ENCODE results near the gene SBNO1. TPM values are rescaled to one million over a fixed set of nuclear protein-coding genes. Genes with fewer than 3 reads are reported as not detected.
"Not testable (repeated sequence)": the region's sequence is repeated elsewhere in the genome, so short reads cannot be mapped to it uniquely, and the experiment has no call there.

The SBNO1 gene
- total RNA-seq, 1 experiment from 2014 or later, result 58.6 TPM

DNA sequence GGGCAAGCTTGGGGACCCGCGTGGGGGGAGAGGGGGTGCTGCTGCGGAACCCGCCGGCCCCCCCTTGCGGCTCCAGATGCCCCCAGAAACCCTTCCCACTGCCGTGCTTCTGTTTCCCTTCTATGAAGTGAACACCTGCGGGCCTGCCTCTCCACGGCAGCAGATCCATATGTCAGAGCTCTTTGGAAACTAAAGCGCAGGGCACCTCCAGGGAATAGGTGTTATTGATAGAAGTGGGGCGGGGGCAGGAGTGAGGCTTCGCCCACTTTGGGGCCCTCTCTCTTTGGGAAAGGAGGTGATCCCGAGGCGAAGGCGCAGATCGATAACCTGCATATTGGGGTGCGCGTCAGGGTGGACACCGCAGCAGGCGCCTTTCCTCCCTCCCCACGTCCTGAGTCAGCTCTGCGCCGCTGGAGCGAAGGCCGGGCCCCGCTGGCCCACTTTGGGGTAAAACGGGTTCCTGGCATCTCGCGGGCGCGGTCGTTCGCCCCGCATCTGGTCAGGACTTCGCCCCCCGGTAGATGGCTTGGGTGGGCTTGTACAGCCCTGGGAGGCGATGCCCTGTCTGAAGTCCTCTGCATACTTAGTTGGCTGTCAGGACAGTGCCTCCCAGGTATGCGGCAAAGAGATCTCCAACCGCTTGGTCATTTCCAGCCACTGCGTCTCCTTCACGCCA lies 19.8 kb upstream of the SBNO1 start:
- TF ChIP-seq EZH2 (IDR thresholded peaks at IDR 0.05; ENCODE audit: borderline replicate concordance, low read depth, low read length, poor library complexity, severe bottlenecking), result no peak
- TF ChIP-seq, protein P1, sequence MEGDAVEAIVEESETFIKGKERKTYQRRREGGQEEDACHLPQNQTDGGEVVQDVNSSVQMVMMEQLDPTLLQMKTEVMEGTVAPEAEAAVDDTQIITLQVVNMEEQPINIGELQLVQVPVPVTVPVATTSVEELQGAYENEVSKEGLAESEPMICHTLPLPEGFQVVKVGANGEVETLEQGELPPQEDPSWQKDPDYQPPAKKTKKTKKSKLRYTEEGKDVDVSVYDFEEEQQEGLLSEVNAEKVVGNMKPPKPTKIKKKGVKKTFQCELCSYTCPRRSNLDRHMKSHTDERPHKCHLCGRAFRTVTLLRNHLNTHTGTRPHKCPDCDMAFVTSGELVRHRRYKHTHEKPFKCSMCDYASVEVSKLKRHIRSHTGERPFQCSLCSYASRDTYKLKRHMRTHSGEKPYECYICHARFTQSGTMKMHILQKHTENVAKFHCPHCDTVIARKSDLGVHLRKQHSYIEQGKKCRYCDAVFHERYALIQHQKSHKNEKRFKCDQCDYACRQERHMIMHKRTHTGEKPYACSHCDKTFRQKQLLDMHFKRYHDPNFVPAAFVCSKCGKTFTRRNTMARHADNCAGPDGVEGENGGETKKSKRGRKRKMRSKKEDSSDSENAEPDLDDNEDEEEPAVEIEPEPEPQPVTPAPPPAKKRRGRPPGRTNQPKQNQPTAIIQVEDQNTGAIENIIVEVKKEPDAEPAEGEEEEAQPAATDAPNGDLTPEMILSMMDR (conservative IDR thresholded peaks at IDR 0.05; ENCODE audit: low read depth, low read length), result 0 out of 2 replicates have a peak, but pooled peaks have one; percentile 21
- peak overlapping the region; percentile 86 for H3K4me3 ChIP-seq (ENCODE audit: low read depth, low read length, poor library complexity, severe bottlenecking)
- no TSS peak for BruUV-seq (replicated peaks)
- POLR2A ChIA-PET (ENCODE audit: low non-redundant PET), result interaction anchor here (0.7 to 1.0 kb wide), 3 partner anchors 8 to 409 kb away, joined by 3 to 8 read pairs (median 4); no protein-coding TSS in a partner anchor
- H3K9me3 ChIP-seq (ENCODE audit: low read depth, low read length, poor library complexity, severe bottlenecking), result no peaks in the 10 kb centered on the region
- peak; percentile 14 for DNase-seq (ENCODE audit: low spot score)
- CTCF ChIA-PET, result interaction anchor here (0.5 to 1.7 kb wide), 2 partner anchors 19 to 197 kb away, joined by 4 to 11 read pairs; no protein-coding TSS in a partner anchor
- intact Hi-C loops (cut with micrococcal nuclease; ENCODE audit: unreplicated experiment), result loop anchor here (2.0 kb wide), 1 partner anchor 20 kb away; the partner anchor contains the start of gene SBNO1
- H3K27me3 ChIP-seq (replicated peaks; ENCODE audit: insufficient read depth, low read depth, low read length, poor library complexity), result no peaks in the 10 kb centered on the region
- no peaks in the 10 kb centered on the region for H3K36me3 ChIP-seq (ENCODE audit: insufficient read depth, low read length, poor library complexity, severe bottlenecking)
- peaks cover 10% of the 10 kb centered on the region for H3K4me1 ChIP-seq (ENCODE audit: insufficient read depth, low read length, poor library complexity, severe bottlenecking)
- H3K27ac ChIP-seq (ENCODE audit: low read depth, low read length, poor library complexity, severe bottlenecking), result peak overlapping the region; percentile 75

DNA sequence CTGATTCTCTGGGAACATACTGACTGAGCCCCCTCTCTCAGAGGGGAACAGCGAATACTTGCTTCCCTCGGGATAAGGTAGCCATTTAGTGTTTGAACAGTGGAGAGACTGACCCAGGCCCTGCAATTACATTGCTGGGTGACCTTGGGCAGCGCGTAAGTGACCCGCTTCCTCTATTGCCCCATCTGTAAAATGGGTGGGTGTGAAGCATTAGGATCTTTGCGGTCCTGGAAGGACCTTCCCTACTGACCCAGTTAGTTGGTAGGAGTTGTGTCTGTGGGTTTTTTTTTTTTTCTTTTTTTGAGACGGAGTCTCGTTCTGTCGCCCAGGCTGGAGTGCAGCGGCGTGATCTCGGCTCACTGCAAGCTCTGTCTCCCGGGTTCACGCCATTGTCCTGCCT lies 18.0 kb upstream of the SBNO1 start:
- H3K9me3 ChIP-seq (ENCODE audit: low read depth, low read length, poor library complexity, severe bottlenecking), result no peaks in the 10 kb centered on the region
- peaks cover 10% of the 10 kb centered on the region for H3K4me1 ChIP-seq (ENCODE audit: insufficient read depth, low read length, poor library complexity, severe bottlenecking)
- intact Hi-C loops (cut with micrococcal nuclease; ENCODE audit: unreplicated experiment), result no loop called here

GRCh38 chr12:123379391-123379790 lies 14.7 kb upstream of the SBNO1 start:
- DNase-seq (ENCODE audit: low spot score), result no peak
- BruUV-seq (replicated peaks), result no TSS peak
- ChIA-PET POLR2A (ENCODE audit: low non-redundant PET) (no interaction called here), CTCF (no interaction called here)
- Histone ChIP-seq H3K9me3 (ENCODE audit: low read depth, low read length, poor library complexity, severe bottlenecking) (no peaks in the 10 kb centered on the region), H3K36me3 (ENCODE audit: insufficient read depth, low read length, poor library complexity, severe bottlenecking) (no peaks in the 10 kb centered on the region), H3K27ac (ENCODE audit: low read depth, low read length, poor library complexity, severe bottlenecking) (no peak overlapping the region), H3K27me3 (replicated peaks; ENCODE audit: insufficient read depth, low read depth, low read length, poor library complexity) (no peaks in the 10 kb centered on the region), H3K4me1 (ENCODE audit: insufficient read depth, low read length, poor library complexity, severe bottlenecking) (no peaks in the 10 kb centered on the region), H3K4me3 (ENCODE audit: low read depth, low read length, poor library complexity, severe bottlenecking) (no peak overlapping the region)
- intact Hi-C loops (cut with micrococcal nuclease; ENCODE audit: unreplicated experiment), result no loop called here
- TF ChIP-seq EZH2 (IDR thresholded peaks at IDR 0.05; ENCODE audit: borderline replicate concordance, low read depth, low read length, poor library complexity, severe bottlenecking), result no peak
- TF ChIP-seq, protein P1 (conservative IDR thresholded peaks at IDR 0.05; ENCODE audit: low read depth, low read length), result no peak

More for the DNA sequence above, 18.0 kb upstream of the SBNO1 start:
- DNase-seq (ENCODE audit: low spot score), result no peak
- ChIA-PET POLR2A (ENCODE audit: low non-redundant PET) (no interaction called here), CTCF (interaction anchor here (1.7 kb wide), 1 partner anchor 17 kb away, joined by 11 read pairs; no protein-coding TSS in a partner anchor)
- Histone ChIP-seq H3K36me3 (ENCODE audit: insufficient read depth, low read length, poor library complexity, severe bottlenecking) (no peaks in the 10 kb centered on the region), H3K4me3 (ENCODE audit: low read depth, low read length, poor library complexity, severe bottlenecking) (no peak overlapping the region), H3K27me3 (replicated peaks; ENCODE audit: insufficient read depth, low read depth, low read length, poor library complexity) (no peaks in the 10 kb centered on the region), H3K27ac (ENCODE audit: low read depth, low read length, poor library complexity, severe bottlenecking) (no peak overlapping the region)
- TF ChIP-seq, protein P1 (conservative IDR thresholded peaks at IDR 0.05; ENCODE audit: low read depth, low read length), result no peak
- TF ChIP-seq EZH2 (IDR thresholded peaks at IDR 0.05; ENCODE audit: borderline replicate concordance, low read depth, low read length, poor library complexity, severe bottlenecking), result no peak
- no TSS peak for BruUV-seq (replicated peaks)

- H3K27ac ChIP-seq (ENCODE audit: low read depth, low read length, poor library complexity, severe bottlenecking); intact Hi-C loops (cut with micrococcal nuclease; ENCODE audit: unreplicated experiment); CTCF ChIA-PET; BruUV-seq (replicated peaks); POLR2A ChIA-PET (ENCODE audit: low non-redundant PET); DNase-seq (ENCODE audit: low spot score); H3K9me3 ChIP-seq (ENCODE audit: low read depth, low read length, poor library complexity, severe bottlenecking); H3K36me3 ChIP-seq (ENCODE audit: insufficient read depth, low read length, poor library complexity, severe bottlenecking); H3K4me3 ChIP-seq (ENCODE audit: low read depth, low read length, poor library complexity, severe bottlenecking); H3K27me3 ChIP-seq (replicated peaks; ENCODE audit: insufficient read depth, low read depth, low read length, poor library complexity); H3K4me1 ChIP-seq (ENCODE audit: insufficient read depth, low read length, poor library complexity, severe bottlenecking): not testable (repeated sequence)
Observed at GRCh38 chr12:123372415-123372814, 7.8 kb upstream of the SBNO1 start.

DNA sequence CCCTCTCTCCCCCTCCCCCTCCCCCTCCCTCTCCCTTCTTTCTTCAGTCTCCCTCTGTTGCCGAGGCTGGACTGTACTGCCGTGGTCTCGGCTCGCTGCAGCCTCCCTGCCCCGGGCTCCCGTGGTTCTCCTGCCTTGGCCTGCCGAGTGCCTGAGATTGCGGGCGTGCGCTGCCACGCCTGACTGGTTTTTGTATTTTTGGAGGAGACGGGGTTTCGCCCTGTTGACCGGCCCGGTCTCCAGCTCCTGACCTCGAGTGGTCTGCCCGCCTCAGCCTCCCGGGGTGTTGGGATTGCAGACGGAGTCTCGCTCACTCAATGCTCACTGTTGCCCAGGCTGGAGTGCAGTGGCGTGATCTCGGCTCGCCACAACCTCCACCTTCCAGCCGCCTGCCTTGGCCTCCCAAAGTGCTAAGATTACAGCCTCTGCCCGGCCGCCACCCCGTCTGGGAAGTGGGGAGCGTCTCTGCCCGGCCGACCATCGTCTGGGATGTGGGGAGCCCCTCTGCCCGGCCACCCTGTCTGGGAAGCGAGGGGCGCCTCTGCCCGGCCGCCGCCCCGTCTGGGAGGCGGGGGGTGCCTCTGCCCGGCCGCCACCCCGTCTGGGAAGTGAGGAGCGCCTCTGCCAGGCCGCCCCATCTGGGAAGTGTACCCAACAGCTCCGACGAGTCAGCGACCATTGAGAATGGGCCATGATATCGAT lies 7.2 kb upstream of the SBNO1 start:
- intact Hi-C loops (cut with micrococcal nuclease; ENCODE audit: unreplicated experiment); H3K36me3 ChIP-seq (ENCODE audit: insufficient read depth, low read length, poor library complexity, severe bottlenecking); H3K4me3 ChIP-seq (ENCODE audit: low read depth, low read length, poor library complexity, severe bottlenecking); H3K27ac ChIP-seq (ENCODE audit: low read depth, low read length, poor library complexity, severe bottlenecking); H3K9me3 ChIP-seq (ENCODE audit: low read depth, low read length, poor library complexity, severe bottlenecking); H3K4me1 ChIP-seq (ENCODE audit: insufficient read depth, low read length, poor library complexity, severe bottlenecking); CTCF ChIA-PET; DNase-seq (ENCODE audit: low spot score); BruUV-seq (replicated peaks); H3K27me3 ChIP-seq (replicated peaks; ENCODE audit: insufficient read depth, low read depth, low read length, poor library complexity); POLR2A ChIA-PET (ENCODE audit: low non-redundant PET): not testable (repeated sequence)

All from A673 (cell line).